ENCODE results near the gene ENTPD3. TPM values are rescaled to one million over a fixed set of nuclear protein-coding genes. Genes with fewer than 3 reads are reported as not detected.
A peak's percentile ranks its signal among the peaks of the same experiment; 100 is the strongest.

ENTPD3 gene
- total RNA-seq, 3 donors from 2014 or later (not counting 1 experiment from before 2014, with no cell fraction given): not detected

DNA sequence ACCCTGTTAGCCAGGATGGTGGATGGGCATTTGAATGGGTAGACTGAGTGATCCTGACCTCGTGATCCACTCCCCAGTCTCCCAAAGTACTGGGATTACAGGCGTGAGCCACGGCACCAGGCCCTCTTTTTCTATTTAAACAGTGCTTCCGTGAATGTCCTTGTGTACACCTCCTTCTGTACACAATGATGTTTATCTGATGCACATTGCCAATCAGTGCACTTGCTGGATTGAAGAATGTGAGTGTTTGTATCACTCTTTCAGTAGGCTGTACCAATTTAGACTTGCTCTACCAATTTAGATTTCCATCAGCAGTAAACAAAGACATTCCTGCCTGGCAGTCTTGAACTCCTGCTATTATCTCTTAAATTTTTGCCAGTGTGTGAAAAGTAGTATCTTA, 81.0 kb downstream of the ENTPD3 start:
- no peak overlapping the region for H3K4me3 ChIP-seq (ENCODE audit: low read length)
- no peak for TF ChIP-seq CTCF (IDR thresholded peaks at IDR 0.05)
- H3K4me3 Mint-ChIP-seq: no peak overlapping the region

DNA sequence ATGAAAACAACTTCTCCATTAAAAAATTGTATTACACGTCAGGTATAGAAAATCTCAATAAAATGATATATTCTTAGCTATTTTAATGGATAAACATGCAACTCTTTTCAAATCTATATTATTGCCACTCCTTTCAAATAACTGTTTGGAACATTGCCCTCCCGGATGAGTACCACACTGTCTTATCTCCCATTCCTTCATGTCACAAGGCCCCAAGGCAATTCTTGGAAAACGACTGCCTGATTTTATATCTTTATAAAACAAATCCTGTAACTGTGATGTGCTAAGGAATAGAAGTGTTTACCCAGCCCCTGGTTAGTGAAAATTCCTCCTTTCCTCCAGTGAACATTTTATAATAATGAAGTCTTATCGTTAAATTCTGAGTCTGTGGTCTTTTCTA, 83.7 kb downstream of the ENTPD3 start:
- H3K4me3 Mint-ChIP-seq: no peak overlapping the region
- WGBS (ENCODE audit: insufficient coverage): 100% methylated on average over 1 of the region's 4 CpGs
- no peaks in the 10 kb centered on the region for H3K4me1 Mint-ChIP-seq

More for the DNA sequence above, 81.0 kb downstream of the ENTPD3 start:
- Histone ChIP-seq H3K27ac (ENCODE audit: low read length) (no peak overlapping the region), H3K9me3 (ENCODE audit: control insufficient read depth, insufficient read depth, low read length) (no peaks in the 10 kb centered on the region), H3K36me3 (ENCODE audit: control insufficient read depth, insufficient read depth, low read length) (peaks cover 16% of the 10 kb centered on the region), H3K27me3 (ENCODE audit: control insufficient read depth, insufficient read depth, low read length) (no peaks in the 10 kb centered on the region), H3K4me1 (ENCODE audit: control insufficient read depth, insufficient read depth, low read length) (peaks cover 7% of the 10 kb centered on the region)
- Mint-ChIP-seq H3K27me3 (ENCODE audit: low read depth in 2 of 2) (no peaks in the 10 kb centered on the region), H3K9me3 (no peaks in the 10 kb centered on the region), H3K27ac (no peak overlapping the region), H3K36me3 (no peaks in the 10 kb centered on the region), H3K4me1 (peaks cover 15 to 17% of the 10 kb centered on the region in 2 donors)
- intact Hi-C loops (cut with micrococcal nuclease): no loop called here
- ATAC-seq (no peak), DNase-seq (no peak)
- WGBS (ENCODE audit: insufficient coverage): 100% methylated on average over 4 of the region's 4 CpGs

GRCh38 chr3:40476478-40477470, 89.8 kb downstream of the ENTPD3 start, which contains the start of gene ZNF619:
Gene ZNF619 (plus strand): TSS chr3:40477122. CDS start chr3:40477980, 858 bp downstream.
- no peaks in the 10 kb centered on the region for H3K9me3 Mint-ChIP-seq
- H3K4me3 Mint-ChIP-seq: peak within 1 kb of the TSS; percentile 97
- WGBS (ENCODE audit: insufficient coverage): 11% methylated on average over 46 of the region's 48 CpGs
- DNase-seq (peak; percentile 63 to 79), ATAC-seq (peak; percentile 96 to 97 (median 97))
- Histone ChIP-seq H3K27me3 (ENCODE audit: control insufficient read depth, insufficient read depth, low read length) (no peaks in the 10 kb centered on the region), H3K4me1 (ENCODE audit: control insufficient read depth, insufficient read depth, low read length) (peaks cover 12% of the 10 kb centered on the region), H3K27ac (ENCODE audit: low read length) (peak within 1 kb of the TSS; percentile 84), H3K9me3 (ENCODE audit: control insufficient read depth, insufficient read depth, low read length) (no peaks in the 10 kb centered on the region), H3K36me3 (ENCODE audit: control insufficient read depth, insufficient read depth, low read length) (peaks cover 17% of the 10 kb centered on the region), H3K4me3 (ENCODE audit: low read length) (peak within 1 kb of the TSS; percentile 76)
- intact Hi-C loops (cut with micrococcal nuclease): loop anchor here (1.0 kb wide), 2 partner anchors 23 to 48 kb away; partner anchors contain the start of gene ZNF621
- TF ChIP-seq CTCF (IDR thresholded peaks at IDR 0.05): no peak
- peak within 1 kb of the TSS; percentile 95 to 97 for H3K27ac Mint-ChIP-seq
- H3K36me3 Mint-ChIP-seq: no peaks in the 10 kb centered on the region
- no peaks in the 10 kb centered on the region for H3K27me3 Mint-ChIP-seq (ENCODE audit: low read depth in 2 of 2)
- peaks cover 21 to 30% of the 10 kb centered on the region in 2 donors for H3K4me1 Mint-ChIP-seq

More for the DNA sequence above, 83.7 kb downstream of the ENTPD3 start:
- H3K4me1 ChIP-seq (ENCODE audit: control insufficient read depth, insufficient read depth, low read length): no peaks in the 10 kb centered on the region
- TF ChIP-seq CTCF (IDR thresholded peaks at IDR 0.05): no peak
- intact Hi-C loops (cut with micrococcal nuclease): no loop called here
- H3K36me3 Mint-ChIP-seq: no peaks in the 10 kb centered on the region
- no peak for ATAC-seq
- DNase-seq: no peak
- no peaks in the 10 kb centered on the region for H3K27me3 Mint-ChIP-seq (ENCODE audit: low read depth in 2 of 2)
- H3K27me3 ChIP-seq (ENCODE audit: control insufficient read depth, insufficient read depth, low read length): no peaks in the 10 kb centered on the region
- no peaks in the 10 kb centered on the region for H3K36me3 ChIP-seq (ENCODE audit: control insufficient read depth, insufficient read depth, low read length)
- H3K9me3 Mint-ChIP-seq: no peaks in the 10 kb centered on the region
- H3K27ac Mint-ChIP-seq: no peak overlapping the region
- no peak overlapping the region for H3K27ac ChIP-seq (ENCODE audit: low read length)
- no peak overlapping the region for H3K4me3 ChIP-seq (ENCODE audit: low read length)
- H3K9me3 ChIP-seq (ENCODE audit: control insufficient read depth, insufficient read depth, low read length): no peaks in the 10 kb centered on the region
